GM12878 (cell line): ENCODE results near the gene KLHL3. TPM values are rescaled to one million over a fixed set of nuclear protein-coding genes. Genes with fewer than 3 reads are reported as not detected.
A peak's percentile ranks its signal among the peaks of the same experiment; 100 is the strongest.

Source experiments
- ATAC-seq: fragments of 200-7000 bp; cut with Tn5 transposase; 3 replicates; pipeline ENCODE4 v1.9.1; 2020; ENCODE audit warnings: mild to moderate bottlenecking, moderate library complexity
- BruUV-seq: library from RNA; stranded (reverse); fragments of 400-500 nt; replicated peaks from 2 replicates; lab custom pipeline; 2021; lab: Mats Ljungman, UMichigan
- CTCF ChIA-PET: fragments of 300-600 bp; sonication (Branson Sonifier 250); formaldehyde crosslinking; extraction: SDS; loops from one replicate; lab custom pipeline; 2021; ENCODE audit warnings: inconsistent platforms; lab: Yijun Ruan, JAX
- POLR2A ChIA-PET: fragments of 350-600 bp; formaldehyde crosslinking; extraction: SDS; loops from one replicate; lab custom pipeline; 2021; ENCODE audit warnings: inconsistent platforms; lab: Charles Lee
- RAD21 ChIA-PET: fragments of 300-600 bp; sonication (Branson Sonifier 250); formaldehyde crosslinking; loops from one replicate; lab custom pipeline; 2023; ENCODE audit warnings: antibody characterized with exemption; ENCODE audit not compliant: unreplicated experiment; lab: Charles Lee
- SMC1A ChIA-PET: fragments of 300-600 bp; sonication (Branson Sonifier 250); formaldehyde crosslinking; loops from one replicate; lab custom pipeline; 2023; ENCODE audit not compliant: unreplicated experiment, uncharacterized antibody; lab: Charles Lee
- DNase-seq: peaks from one replicate; pipeline ENCODE4 v3.0.0-alpha.2; 2011; ENCODE audit warnings: low read depth, low spot score
- FAIRE-seq: peaks from 3 replicates; lab custom pipeline; 2011; peaks lifted over from hg19 to GRCh38; lab: Jason Lieb, UNC
- H2AFZ ChIP-seq: 2 replicates; pipeline ENCODE4 v1.6.0; 2011; ENCODE audit warnings: low read depth, low read length, control low read depth; ENCODE audit not compliant: control insufficient read depth
- H3K27ac ChIP-seq: 2 replicates; pipeline ENCODE4 v1.5.1; 2011; ENCODE audit warnings: control low read depth; ENCODE audit not compliant: control insufficient read depth, insufficient read depth
- H3K27me3 ChIP-seq, 2 experiments: replicated peaks in 1 of 2; 2 replicates each; pipeline versions ENCODE4 v1.6.0 to v1.6.1; 2011; ENCODE audit warnings: low read length in 1 of 2; ENCODE audit not compliant: control insufficient read depth in 2 of 2, insufficient read depth in 2 of 2
- H3K36me3 ChIP-seq, 2 experiments: 2 replicates each; pipeline ENCODE4 v1.5.1; 2011; ENCODE audit warnings: low read length in 1 of 2; ENCODE audit not compliant: control insufficient read depth in 2 of 2, insufficient read depth in 2 of 2
- H3K4me1 ChIP-seq: 2 replicates; pipeline ENCODE4 v1.6.1; 2011; ENCODE audit warnings: mild to moderate bottlenecking, low read length, moderate library complexity, mixed read lengths; ENCODE audit not compliant: control insufficient read depth, insufficient read depth
- H3K4me2 ChIP-seq: 2 replicates; pipeline ENCODE4 v1.6.0; 2011; ENCODE audit warnings: control low read depth; ENCODE audit not compliant: control insufficient read depth, insufficient read depth
- H3K4me3 ChIP-seq: fragments of 200-600 bp; sonication (generic); 2 replicates; pipeline ENCODE4 v1.5.1; 2016
- H3K79me2 ChIP-seq: 2 replicates; pipeline ENCODE4 v1.6.0; 2011; ENCODE audit warnings: low read length; ENCODE audit not compliant: control insufficient read depth, insufficient read depth
- H3K9ac ChIP-seq: 2 replicates; pipeline ENCODE4 v1.8.0; 2011; ENCODE audit warnings: low read length, control low read depth, mixed read lengths; ENCODE audit not compliant: control insufficient read depth, insufficient read depth
- H3K9me3 ChIP-seq: replicated peaks from 3 replicates; pipeline ENCODE4 v1.5.1; 2011; ENCODE audit warnings: mild to moderate bottlenecking, low read length; ENCODE audit not compliant: control insufficient read depth, insufficient read depth
- H4K20me1 ChIP-seq: 2 replicates; pipeline ENCODE4 v1.6.0; 2011; ENCODE audit not compliant: control insufficient read depth, insufficient read depth
- ATF2 ChIP-seq: IDR thresholded peaks from 2 replicates; pipeline ENCODE4 v1.6.1; 2012; ENCODE audit warnings: low read length, inconsistent platforms
- BCL11A ChIP-seq: IDR thresholded peaks from 2 replicates; pipeline ENCODE4 v1.6.1; 2011; ENCODE audit warnings: low read depth, low read length
- CBX5 ChIP-seq: sonication (generic); IDR thresholded peaks from 2 replicates; pipeline ENCODE4 v1.6.1; 2016; ENCODE audit warnings: low read depth, moderate library complexity, mild to moderate bottlenecking, inconsistent platforms
- ESRRA ChIP-seq: IDR thresholded peaks from 2 replicates; pipeline ENCODE4 v1.6.1; 2012; ENCODE audit warnings: mild to moderate bottlenecking, low read length, improper control_type of control experiment
- FOXK2 ChIP-seq: fragments of 450-650 bp; IDR thresholded peaks from 2 replicates; pipeline ENCODE4 v1.6.1; 2017; ENCODE audit warnings: mild to moderate bottlenecking, moderate library complexity
- HDAC2 ChIP-seq: fragments of 200-600 bp; sonication (generic); IDR thresholded peaks from 2 replicates; pipeline ENCODE4 v1.6.1; 2017
- HDAC6 ChIP-seq: fragments of 200-600 bp; sonication (generic); IDR thresholded peaks from one replicate; pipeline ENCODE4 v1.8.0; 2017; ENCODE audit warnings: antibody characterized with exemption; ENCODE audit not compliant: unreplicated experiment
- IKZF1 ChIP-seq: fragments of 450-650 bp; conservative IDR thresholded peaks from 2 replicates; pipeline ENCODE4 v1.6.1; 2017; ENCODE audit warnings: antibody characterized with exemption, mild to moderate bottlenecking
- NFXL1 ChIP-seq: fragments of 450-650 bp; IDR thresholded peaks from 2 replicates; pipeline ENCODE4 v1.6.1; 2017; ENCODE audit warnings: antibody characterized with exemption, mild to moderate bottlenecking, borderline replicate concordance
- PAX8 ChIP-seq: fragments of 450-650 bp; IDR thresholded peaks from 2 replicates; pipeline ENCODE4 v1.6.1; 2017; ENCODE audit warnings: mild to moderate bottlenecking, moderate library complexity
- REST ChIP-seq: IDR thresholded peaks from 2 replicates; pipeline ENCODE4 v1.6.1; 2012; ENCODE audit warnings: mild to moderate bottlenecking, low read depth, low read length
- STAT3 ChIP-seq: IDR thresholded peaks from 2 replicates; pipeline ENCODE4 v1.6.1; 2011; ENCODE audit warnings: low read depth, low read length, improper control_type of control experiment
- USF1 ChIP-seq: IDR thresholded peaks from 2 replicates; pipeline ENCODE4 v1.6.1; 2011; ENCODE audit warnings: borderline replicate concordance, low read depth, mild to moderate bottlenecking, moderate library complexity, mixed read lengths, low read length; ENCODE audit not compliant: insufficient read depth; ENCODE audit errors: extremely low read length
- ZBTB11 ChIP-seq: fragments of 450-650 bp; formaldehyde crosslinking; IDR thresholded peaks from 2 replicates; pipeline ENCODE4 v1.5.0; 2022; ENCODE audit warnings: mild to moderate bottlenecking, missing genetic modification characterization
- WGBS: methylation state at CpG from one replicate; pipeline ENCODE4 v1.1.6; 2016; ENCODE audit warnings: low lambda C conversion rate; ENCODE audit not compliant: insufficient replicate concordance, insufficient coverage; ENCODE audit errors: missing lambda C conversion rate; 5-methylcytosine and 5-hydroxymethylcytosine counted together
- in situ Hi-C: fragments of 300-500 bp; cut with MboI; formaldehyde crosslinking; loops from 9 replicates; pipeline ENCODE4 v1.14.3; 2018; ENCODE audit warnings: mixed read lengths
- intact Hi-C: fragments of 100-400 bp; cut with micrococcal nuclease; formaldehyde crosslinking; loops from one replicate; pipeline ENCODE4 v1.14.2; 2022; ENCODE audit not compliant: unreplicated experiment
- polyA plus RNA-seq, 11 experiments: library from polyadenylated mRNA; depleted of rRNA in 4 of 11; unstranded in 6 of 11; stranded (reverse) in 5 of 11; fragments of >200 nt; fragmentation: Nextera tagmentation in 4 of 11; fragmentation: Illumina TruSeq in 1 of 11; extraction: Ambion mirVana in 4 of 11; extraction: Trizol in 1 of 11; gene quantifications; 1 replicate in 1 of 11; 2 replicates in 10 of 11; pipeline versions ENCODE4 v1.2.1 to v1.2.3, GENCODE V29; 2011 to 2016; ENCODE audit warnings: inconsistent platforms in 2 of 11, missing spikeins in 2 of 11, low read depth in 1 of 11
- total RNA-seq, 4 experiments: library from RNA; depleted of rRNA in 3 of 4; stranded (reverse); fragments of >200 nt in 3 of 4; fragmentation: Illumina TruSeq in 1 of 4; extraction: Trizol in 1 of 4; gene quantifications; 2 replicates each; pipeline versions ENCODE4 v1.2.1 to v1.2.3, GENCODE V29; 2013 to 2021

KLHL3 gene
- total and polyA plus RNA-seq, 10 of the 15 experiments (the other 5 are each of a cell fraction or from before 2014, with no cell fraction given): 1.7 to 11.7 (median 5.6) TPM

- Histone ChIP-seq H3K4me1 (peaks cover 15% of the 10 kb centered on the region), H3K27ac (peak overlapping the region; percentile 86), H3K27me3 (no peaks in the 10 kb centered on the region), H3K4me2 (peak overlapping the region; percentile 88), H3K9ac (peak overlapping the region; percentile 52; the same call in 1 of the 2 replicates), H3K79me2 (peaks cover 8% of the 10 kb centered on the region), H3K9me3 (no peaks in the 10 kb centered on the region; the same call in 2 of the 3 replicates), H3K4me3 (peak overlapping the region; percentile 61; the same call in 1 of the 2 replicates), H2AFZ (peak overlapping the region; percentile 11), H3K36me3 (no peaks in the 10 kb centered on the region), H4K20me1 (no peaks in the 10 kb centered on the region)
- WGBS: 89% methylated on average over 1 of the region's 1 CpG
- no peak for ATAC-seq
- ChIA-PET RAD21 (interaction anchor here (0.8 to 3.2 kb wide), 9 partner anchors 8 to 152 kb away, joined by 3 to 28 read pairs (median 4); no protein-coding TSS in a partner anchor), CTCF (interaction anchor here (0.8 to 18.4 kb wide), 15 partner anchors 8 to 300 kb away, joined by 3 to 619 read pairs (median 3); partner anchors contain the start of gene HNRNPA0), SMC1A (interaction anchor here (1.1 to 4.4 kb wide), 14 partner anchors 8 to 109 kb away, joined by 3 to 56 read pairs (median 4); no protein-coding TSS in a partner anchor), POLR2A (interaction anchor here (0.9 to 1.6 kb wide), 5 partner anchors 10 to 71 kb away, joined by 3 to 9 read pairs (median 4); no protein-coding TSS in a partner anchor)
- BruUV-seq: no TSS peak
- in situ Hi-C loops (loop anchor here (5.0 kb wide), 1 partner anchor 79 kb away; no protein-coding TSS in a partner anchor), intact Hi-C loops (no loop called here)
- DNase-seq: no peak
- TF ChIP-seq ZBTB11 (CRISPR knock-in tag) (no peak), PAX8 (no peak), REST (no peak), USF1 (no peak), BCL11A (no peak), STAT3 (no peak), HDAC6 (no peak), NFXL1 (no peak), IKZF1 (no peak), CBX5 (no peak), FOXK2 (no peak), HDAC2 (no peak), ESRRA (no peak), ATF2 (no peak)
- no peak for FAIRE-seq
Observed at GRCh38 chr5:137736496-137736895, 607 bp upstream of the KLHL3 start.
